ENCODE data around the gene NAB2. TPM values are rescaled to one million over a fixed set of nuclear protein-coding genes. Genes with fewer than 3 reads are reported as not detected.

NAB2 gene
- total and polyA plus RNA-seq, 9 of the 15 experiments (the other 6 are each of a cell fraction or from before 2014, with no cell fraction given): 0.45 to 40.9 (median 20.4) TPM

DNA sequence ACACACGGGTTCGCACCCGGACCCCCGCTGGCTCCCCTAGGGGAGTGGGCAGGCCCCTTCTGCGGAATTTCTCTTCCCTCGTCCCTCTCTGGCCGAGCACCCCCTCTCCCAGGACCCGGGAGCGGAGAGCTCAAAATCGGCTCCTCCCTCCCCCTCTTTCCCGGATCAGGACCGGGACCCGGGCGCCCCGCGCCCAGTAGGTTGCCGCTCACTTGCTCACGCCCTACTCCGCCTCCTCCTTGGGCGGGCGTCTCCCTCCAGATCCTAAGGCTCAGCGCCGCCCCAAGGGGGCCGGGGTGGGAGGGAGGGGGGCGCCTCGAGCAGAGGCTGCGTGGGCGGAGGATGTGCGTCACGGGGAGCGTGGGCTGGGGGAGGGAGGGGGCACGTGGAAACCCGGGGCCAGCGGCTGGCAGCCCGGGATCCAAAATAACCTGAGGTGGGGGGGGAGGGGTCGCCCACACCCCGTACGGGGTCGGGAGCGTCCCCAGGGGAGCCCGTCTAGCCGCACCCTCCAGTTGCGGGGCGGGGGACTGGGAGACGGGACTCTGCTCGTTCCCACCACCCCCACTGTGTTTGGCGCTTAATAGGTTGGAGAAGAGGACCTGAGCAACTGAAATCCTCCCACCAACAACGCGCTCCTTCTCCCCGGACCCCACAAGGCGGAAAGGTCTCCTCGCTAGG lies 1.8 kb upstream of the NAB2 start (continued):
- TF ChIP-seq, protein P1, sequence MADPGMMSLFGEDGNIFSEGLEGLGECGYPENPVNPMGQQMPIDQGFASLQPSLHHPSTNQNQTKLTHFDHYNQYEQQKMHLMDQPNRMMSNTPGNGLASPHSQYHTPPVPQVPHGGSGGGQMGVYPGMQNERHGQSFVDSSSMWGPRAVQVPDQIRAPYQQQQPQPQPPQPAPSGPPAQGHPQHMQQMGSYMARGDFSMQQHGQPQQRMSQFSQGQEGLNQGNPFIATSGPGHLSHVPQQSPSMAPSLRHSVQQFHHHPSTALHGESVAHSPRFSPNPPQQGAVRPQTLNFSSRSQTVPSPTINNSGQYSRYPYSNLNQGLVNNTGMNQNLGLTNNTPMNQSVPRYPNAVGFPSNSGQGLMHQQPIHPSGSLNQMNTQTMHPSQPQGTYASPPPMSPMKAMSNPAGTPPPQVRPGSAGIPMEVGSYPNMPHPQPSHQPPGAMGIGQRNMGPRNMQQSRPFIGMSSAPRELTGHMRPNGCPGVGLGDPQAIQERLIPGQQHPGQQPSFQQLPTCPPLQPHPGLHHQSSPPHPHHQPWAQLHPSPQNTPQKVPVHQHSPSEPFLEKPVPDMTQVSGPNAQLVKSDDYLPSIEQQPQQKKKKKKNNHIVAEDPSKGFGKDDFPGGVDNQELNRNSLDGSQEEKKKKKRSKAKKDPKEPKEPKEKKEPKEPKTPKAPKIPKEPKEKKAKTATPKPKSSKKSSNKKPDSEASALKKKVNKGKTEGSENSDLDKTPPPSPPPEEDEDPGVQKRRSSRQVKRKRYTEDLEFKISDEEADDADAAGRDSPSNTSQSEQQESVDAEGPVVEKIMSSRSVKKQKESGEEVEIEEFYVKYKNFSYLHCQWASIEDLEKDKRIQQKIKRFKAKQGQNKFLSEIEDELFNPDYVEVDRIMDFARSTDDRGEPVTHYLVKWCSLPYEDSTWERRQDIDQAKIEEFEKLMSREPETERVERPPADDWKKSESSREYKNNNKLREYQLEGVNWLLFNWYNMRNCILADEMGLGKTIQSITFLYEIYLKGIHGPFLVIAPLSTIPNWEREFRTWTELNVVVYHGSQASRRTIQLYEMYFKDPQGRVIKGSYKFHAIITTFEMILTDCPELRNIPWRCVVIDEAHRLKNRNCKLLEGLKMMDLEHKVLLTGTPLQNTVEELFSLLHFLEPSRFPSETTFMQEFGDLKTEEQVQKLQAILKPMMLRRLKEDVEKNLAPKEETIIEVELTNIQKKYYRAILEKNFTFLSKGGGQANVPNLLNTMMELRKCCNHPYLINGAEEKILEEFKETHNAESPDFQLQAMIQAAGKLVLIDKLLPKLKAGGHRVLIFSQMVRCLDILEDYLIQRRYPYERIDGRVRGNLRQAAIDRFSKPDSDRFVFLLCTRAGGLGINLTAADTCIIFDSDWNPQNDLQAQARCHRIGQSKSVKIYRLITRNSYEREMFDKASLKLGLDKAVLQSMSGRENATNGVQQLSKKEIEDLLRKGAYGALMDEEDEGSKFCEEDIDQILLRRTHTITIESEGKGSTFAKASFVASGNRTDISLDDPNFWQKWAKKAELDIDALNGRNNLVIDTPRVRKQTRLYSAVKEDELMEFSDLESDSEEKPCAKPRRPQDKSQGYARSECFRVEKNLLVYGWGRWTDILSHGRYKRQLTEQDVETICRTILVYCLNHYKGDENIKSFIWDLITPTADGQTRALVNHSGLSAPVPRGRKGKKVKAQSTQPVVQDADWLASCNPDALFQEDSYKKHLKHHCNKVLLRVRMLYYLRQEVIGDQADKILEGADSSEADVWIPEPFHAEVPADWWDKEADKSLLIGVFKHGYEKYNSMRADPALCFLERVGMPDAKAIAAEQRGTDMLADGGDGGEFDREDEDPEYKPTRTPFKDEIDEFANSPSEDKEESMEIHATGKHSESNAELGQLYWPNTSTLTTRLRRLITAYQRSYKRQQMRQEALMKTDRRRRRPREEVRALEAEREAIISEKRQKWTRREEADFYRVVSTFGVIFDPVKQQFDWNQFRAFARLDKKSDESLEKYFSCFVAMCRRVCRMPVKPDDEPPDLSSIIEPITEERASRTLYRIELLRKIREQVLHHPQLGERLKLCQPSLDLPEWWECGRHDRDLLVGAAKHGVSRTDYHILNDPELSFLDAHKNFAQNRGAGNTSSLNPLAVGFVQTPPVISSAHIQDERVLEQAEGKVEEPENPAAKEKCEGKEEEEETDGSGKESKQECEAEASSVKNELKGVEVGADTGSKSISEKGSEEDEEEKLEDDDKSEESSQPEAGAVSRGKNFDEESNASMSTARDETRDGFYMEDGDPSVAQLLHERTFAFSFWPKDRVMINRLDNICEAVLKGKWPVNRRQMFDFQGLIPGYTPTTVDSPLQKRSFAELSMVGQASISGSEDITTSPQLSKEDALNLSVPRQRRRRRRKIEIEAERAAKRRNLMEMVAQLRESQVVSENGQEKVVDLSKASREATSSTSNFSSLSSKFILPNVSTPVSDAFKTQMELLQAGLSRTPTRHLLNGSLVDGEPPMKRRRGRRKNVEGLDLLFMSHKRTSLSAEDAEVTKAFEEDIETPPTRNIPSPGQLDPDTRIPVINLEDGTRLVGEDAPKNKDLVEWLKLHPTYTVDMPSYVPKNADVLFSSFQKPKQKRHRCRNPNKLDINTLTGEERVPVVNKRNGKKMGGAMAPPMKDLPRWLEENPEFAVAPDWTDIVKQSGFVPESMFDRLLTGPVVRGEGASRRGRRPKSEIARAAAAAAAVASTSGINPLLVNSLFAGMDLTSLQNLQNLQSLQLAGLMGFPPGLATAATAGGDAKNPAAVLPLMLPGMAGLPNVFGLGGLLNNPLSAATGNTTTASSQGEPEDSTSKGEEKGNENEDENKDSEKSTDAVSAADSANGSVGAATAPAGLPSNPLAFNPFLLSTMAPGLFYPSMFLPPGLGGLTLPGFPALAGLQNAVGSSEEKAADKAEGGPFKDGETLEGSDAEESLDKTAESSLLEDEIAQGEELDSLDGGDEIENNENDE (IDR thresholded peaks at IDR 0.05; ENCODE audit: low read depth, low read length): no peak
- peak; percentile 94; the same call in 1 of the 2 replicates for TF ChIP-seq EGR1 (conservative IDR thresholded peaks at IDR 0.05)
- no peak for TF ChIP-seq ZNF717 (CRISPR knock-in tag; IDR thresholded peaks at IDR 0.05)
- 0 out of 4 replicates have a peak, but pooled peaks of 1 of the 2 experiments have one; percentile 16 for TF ChIP-seq KDM4B (IDR thresholded peaks at IDR 0.05; ENCODE audit: borderline replicate concordance in 2 of 2, low read depth in 1 of 2)
- TF ChIP-seq, protein P2, sequence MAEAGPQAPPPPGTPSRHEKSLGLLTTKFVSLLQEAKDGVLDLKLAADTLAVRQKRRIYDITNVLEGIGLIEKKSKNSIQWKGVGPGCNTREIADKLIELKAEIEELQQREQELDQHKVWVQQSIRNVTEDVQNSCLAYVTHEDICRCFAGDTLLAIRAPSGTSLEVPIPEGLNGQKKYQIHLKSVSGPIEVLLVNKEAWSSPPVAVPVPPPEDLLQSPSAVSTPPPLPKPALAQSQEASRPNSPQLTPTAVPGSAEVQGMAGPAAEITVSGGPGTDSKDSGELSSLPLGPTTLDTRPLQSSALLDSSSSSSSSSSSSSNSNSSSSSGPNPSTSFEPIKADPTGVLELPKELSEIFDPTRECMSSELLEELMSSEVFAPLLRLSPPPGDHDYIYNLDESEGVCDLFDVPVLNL (CRISPR knock-in tag; IDR thresholded peaks at IDR 0.05; ENCODE audit: low read depth): no peak
- TF ChIP-seq, protein P3, sequence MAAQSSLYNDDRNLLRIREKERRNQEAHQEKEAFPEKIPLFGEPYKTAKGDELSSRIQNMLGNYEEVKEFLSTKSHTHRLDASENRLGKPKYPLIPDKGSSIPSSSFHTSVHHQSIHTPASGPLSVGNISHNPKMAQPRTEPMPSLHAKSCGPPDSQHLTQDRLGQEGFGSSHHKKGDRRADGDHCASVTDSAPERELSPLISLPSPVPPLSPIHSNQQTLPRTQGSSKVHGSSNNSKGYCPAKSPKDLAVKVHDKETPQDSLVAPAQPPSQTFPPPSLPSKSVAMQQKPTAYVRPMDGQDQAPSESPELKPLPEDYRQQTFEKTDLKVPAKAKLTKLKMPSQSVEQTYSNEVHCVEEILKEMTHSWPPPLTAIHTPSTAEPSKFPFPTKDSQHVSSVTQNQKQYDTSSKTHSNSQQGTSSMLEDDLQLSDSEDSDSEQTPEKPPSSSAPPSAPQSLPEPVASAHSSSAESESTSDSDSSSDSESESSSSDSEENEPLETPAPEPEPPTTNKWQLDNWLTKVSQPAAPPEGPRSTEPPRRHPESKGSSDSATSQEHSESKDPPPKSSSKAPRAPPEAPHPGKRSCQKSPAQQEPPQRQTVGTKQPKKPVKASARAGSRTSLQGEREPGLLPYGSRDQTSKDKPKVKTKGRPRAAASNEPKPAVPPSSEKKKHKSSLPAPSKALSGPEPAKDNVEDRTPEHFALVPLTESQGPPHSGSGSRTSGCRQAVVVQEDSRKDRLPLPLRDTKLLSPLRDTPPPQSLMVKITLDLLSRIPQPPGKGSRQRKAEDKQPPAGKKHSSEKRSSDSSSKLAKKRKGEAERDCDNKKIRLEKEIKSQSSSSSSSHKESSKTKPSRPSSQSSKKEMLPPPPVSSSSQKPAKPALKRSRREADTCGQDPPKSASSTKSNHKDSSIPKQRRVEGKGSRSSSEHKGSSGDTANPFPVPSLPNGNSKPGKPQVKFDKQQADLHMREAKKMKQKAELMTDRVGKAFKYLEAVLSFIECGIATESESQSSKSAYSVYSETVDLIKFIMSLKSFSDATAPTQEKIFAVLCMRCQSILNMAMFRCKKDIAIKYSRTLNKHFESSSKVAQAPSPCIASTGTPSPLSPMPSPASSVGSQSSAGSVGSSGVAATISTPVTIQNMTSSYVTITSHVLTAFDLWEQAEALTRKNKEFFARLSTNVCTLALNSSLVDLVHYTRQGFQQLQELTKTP (IDR thresholded peaks at IDR 0.05; ENCODE audit: low read depth in 1 of 2, partially characterized antibody in 2 of 2): no peak
- TF ChIP-seq, protein P4, sequence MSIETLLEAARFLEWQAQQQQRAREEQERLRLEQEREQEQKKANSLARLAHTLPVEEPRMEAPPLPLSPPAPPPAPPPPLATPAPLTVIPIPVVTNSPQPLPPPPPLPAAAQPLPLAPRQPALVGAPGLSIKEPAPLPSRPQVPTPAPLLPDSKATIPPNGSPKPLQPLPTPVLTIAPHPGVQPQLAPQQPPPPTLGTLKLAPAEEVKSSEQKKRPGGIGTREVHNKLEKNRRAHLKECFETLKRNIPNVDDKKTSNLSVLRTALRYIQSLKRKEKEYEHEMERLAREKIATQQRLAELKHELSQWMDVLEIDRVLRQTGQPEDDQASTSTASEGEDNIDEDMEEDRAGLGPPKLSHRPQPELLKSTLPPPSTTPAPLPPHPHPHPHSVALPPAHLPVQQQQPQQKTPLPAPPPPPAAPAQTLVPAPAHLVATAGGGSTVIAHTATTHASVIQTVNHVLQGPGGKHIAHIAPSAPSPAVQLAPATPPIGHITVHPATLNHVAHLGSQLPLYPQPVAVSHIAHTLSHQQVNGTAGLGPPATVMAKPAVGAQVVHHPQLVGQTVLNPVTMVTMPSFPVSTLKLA (conservative IDR thresholded peaks at IDR 0.05): peak; percentile 41 to 46
- TF ChIP-seq TRIM24 (IDR thresholded peaks at IDR 0.05): no peak

Measured in K562 (cell line).